ENCODE data around the gene SH3GLB1. TPM values are rescaled to one million over a fixed set of nuclear protein-coding genes. Genes with fewer than 3 reads are reported as not detected.

The SH3GLB1 gene
- total RNA-seq, 1 experiment from 2014 or later, result 36.4 TPM

GRCh38 chr1:86695400-86695799 lies 9.0 kb upstream of the SH3GLB1 start:
- Mint-ChIP-seq H3K27me3 (ENCODE audit: low read depth) (no peaks in the 10 kb centered on the region; the same call in 1 of the 2 replicates), H3K4me3 (no peak overlapping the region), H3K4me1 (peaks cover 13% of the 10 kb centered on the region), H3K9me3 (no peaks in the 10 kb centered on the region), H3K36me3 (no peaks in the 10 kb centered on the region), H3K27ac (no peak overlapping the region)
- POLR2A ChIA-PET, result interaction anchor here (0.6 kb wide), 1 partner anchor 1231 kb away, joined by 3 read pairs; no protein-coding TSS in a partner anchor
- CTCF ChIA-PET, result interaction anchor here (5.0 kb wide), 1 partner anchor 9 kb away, joined by 32 read pairs; the partner anchor contains the start of gene SH3GLB1
- TF ChIP-seq, protein P1, sequence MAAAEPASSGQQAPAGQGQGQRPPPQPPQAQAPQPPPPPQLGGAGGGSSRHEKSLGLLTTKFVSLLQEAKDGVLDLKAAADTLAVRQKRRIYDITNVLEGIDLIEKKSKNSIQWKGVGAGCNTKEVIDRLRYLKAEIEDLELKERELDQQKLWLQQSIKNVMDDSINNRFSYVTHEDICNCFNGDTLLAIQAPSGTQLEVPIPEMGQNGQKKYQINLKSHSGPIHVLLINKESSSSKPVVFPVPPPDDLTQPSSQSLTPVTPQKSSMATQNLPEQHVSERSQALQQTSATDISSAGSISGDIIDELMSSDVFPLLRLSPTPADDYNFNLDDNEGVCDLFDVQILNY (CRISPR knock-in tag; IDR thresholded peaks at IDR 0.05), result no peak
- TF ChIP-seq ZNF396 (CRISPR knock-in tag; IDR thresholded peaks at IDR 0.05; ENCODE audit: borderline replicate concordance) (no peak), NR2C2 (CRISPR knock-in tag; IDR thresholded peaks at IDR 0.05) (no peak), TCF7 (CRISPR knock-in tag; IDR thresholded peaks at IDR 0.05; ENCODE audit: low read depth) (no peak), CREB1 (CRISPR knock-in tag; IDR thresholded peaks at IDR 0.05) (no peak), ARID4B (CRISPR knock-in tag; IDR thresholded peaks at IDR 0.05; ENCODE audit: borderline replicate concordance) (no peak), IRF1 (CRISPR knock-in tag; IDR thresholded peaks at IDR 0.05) (no peak), GABPB1 (CRISPR knock-in tag; IDR thresholded peaks at IDR 0.05) (no peak), TEAD4 (CRISPR knock-in tag; IDR thresholded peaks at IDR 0.05) (no peak), MXD4 (CRISPR knock-in tag; IDR thresholded peaks at IDR 0.05; ENCODE audit: borderline replicate concordance) (no peak)
- TF ChIP-seq, protein P2, sequence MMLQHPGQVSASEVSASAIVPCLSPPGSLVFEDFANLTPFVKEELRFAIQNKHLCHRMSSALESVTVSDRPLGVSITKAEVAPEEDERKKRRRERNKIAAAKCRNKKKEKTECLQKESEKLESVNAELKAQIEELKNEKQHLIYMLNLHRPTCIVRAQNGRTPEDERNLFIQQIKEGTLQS (CRISPR knock-in tag; conservative IDR thresholded peaks at IDR 0.05), result no peak
- TF ChIP-seq, protein P3, sequence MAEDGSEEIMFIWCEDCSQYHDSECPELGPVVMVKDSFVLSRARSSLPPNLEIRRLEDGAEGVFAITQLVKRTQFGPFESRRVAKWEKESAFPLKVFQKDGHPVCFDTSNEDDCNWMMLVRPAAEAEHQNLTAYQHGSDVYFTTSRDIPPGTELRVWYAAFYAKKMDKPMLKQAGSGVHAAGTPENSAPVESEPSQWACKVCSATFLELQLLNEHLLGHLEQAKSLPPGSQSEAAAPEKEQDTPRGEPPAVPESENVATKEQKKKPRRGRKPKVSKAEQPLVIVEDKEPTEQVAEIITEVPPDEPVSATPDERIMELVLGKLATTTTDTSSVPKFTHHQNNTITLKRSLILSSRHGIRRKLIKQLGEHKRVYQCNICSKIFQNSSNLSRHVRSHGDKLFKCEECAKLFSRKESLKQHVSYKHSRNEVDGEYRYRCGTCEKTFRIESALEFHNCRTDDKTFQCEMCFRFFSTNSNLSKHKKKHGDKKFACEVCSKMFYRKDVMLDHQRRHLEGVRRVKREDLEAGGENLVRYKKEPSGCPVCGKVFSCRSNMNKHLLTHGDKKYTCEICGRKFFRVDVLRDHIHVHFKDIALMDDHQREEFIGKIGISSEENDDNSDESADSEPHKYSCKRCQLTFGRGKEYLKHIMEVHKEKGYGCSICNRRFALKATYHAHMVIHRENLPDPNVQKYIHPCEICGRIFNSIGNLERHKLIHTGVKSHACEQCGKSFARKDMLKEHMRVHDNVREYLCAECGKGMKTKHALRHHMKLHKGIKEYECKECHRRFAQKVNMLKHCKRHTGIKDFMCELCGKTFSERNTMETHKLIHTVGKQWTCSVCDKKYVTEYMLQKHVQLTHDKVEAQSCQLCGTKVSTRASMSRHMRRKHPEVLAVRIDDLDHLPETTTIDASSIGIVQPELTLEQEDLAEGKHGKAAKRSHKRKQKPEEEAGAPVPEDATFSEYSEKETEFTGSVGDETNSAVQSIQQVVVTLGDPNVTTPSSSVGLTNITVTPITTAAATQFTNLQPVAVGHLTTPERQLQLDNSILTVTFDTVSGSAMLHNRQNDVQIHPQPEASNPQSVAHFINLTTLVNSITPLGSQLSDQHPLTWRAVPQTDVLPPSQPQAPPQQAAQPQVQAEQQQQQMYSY (CRISPR knock-in tag; IDR thresholded peaks at IDR 0.05), result no peak
- TF ChIP-seq, protein P4, sequence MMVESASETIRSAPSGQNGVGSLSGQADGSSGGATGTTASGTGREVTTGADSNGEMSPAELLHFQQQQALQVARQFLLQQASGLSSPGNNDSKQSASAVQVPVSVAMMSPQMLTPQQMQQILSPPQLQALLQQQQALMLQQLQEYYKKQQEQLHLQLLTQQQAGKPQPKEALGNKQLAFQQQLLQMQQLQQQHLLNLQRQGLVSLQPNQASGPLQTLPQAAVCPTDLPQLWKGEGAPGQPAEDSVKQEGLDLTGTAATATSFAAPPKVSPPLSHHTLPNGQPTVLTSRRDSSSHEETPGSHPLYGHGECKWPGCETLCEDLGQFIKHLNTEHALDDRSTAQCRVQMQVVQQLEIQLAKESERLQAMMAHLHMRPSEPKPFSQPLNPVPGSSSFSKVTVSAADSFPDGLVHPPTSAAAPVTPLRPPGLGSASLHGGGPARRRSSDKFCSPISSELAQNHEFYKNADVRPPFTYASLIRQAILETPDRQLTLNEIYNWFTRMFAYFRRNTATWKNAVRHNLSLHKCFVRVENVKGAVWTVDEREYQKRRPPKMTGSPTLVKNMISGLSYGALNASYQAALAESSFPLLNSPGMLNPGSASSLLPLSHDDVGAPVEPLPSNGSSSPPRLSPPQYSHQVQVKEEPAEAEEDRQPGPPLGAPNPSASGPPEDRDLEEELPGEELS (CRISPR knock-in tag; IDR thresholded peaks at IDR 0.05), result no peak
- TF ChIP-seq, protein P5, sequence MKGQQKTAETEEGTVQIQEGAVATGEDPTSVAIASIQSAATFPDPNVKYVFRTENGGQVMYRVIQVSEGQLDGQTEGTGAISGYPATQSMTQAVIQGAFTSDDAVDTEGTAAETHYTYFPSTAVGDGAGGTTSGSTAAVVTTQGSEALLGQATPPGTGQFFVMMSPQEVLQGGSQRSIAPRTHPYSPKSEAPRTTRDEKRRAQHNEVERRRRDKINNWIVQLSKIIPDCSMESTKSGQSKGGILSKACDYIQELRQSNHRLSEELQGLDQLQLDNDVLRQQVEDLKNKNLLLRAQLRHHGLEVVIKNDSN (CRISPR knock-in tag; IDR thresholded peaks at IDR 0.05), result no peak
- ATAC-seq (no peak), DNase-seq (ENCODE audit: low spot score) (no peak)
